ENCODE data around the gene NMUR1. TPM values are rescaled to one million over a fixed set of nuclear protein-coding genes. Genes with fewer than 3 reads are reported as not detected.
"Not testable (repeated sequence)": the region's sequence is repeated elsewhere in the genome, so short reads cannot be mapped to it uniquely, and the experiment has no call there.

The NMUR1 gene
- under 1 TPM in 3 of 4 donors, not detected in 1; 0.15 to 0.31 (median 0.21) TPM for total RNA-seq

GRCh38 chr2:231530099-231531011 lies at the start of gene NMUR1:
TSS of gene NMUR1 (minus strand) at chr2:231530445. CDS start at chr2:231530361, 84 bp downstream.
- Histone ChIP-seq H3K36me3 (no peaks in the 10 kb centered on the region), H3K9me3 (no peaks in the 10 kb centered on the region), H3K4me1 (peaks cover 10% of the 10 kb centered on the region), H3K4me3 (peak within 1 kb of the TSS; percentile 55), H3K27ac (no peak within 1 kb of the TSS), H3K27me3 (peaks cover 25% of the 10 kb centered on the region)
- WGBS: 46% methylated on average over 20 of the region's 85 CpGs
- DNase-seq (ENCODE audit: low spot score in 2 of 2): no peak
- TF ChIP-seq POLR2AphosphoS5 (IDR thresholded peaks at IDR 0.05) (no peak), POLR2A (IDR thresholded peaks at IDR 0.05) (no peak), CTCF (IDR thresholded peaks at IDR 0.05) (peak in 1 of 2 donors; percentile 79), EP300 (IDR thresholded peaks at IDR 0.05) (no peak)

GRCh38 chr2:231579560-231579959 lies 49.3 kb upstream of the NMUR1 start:
- DNase-seq (ENCODE audit: low spot score in 2 of 2): no peak
- no peak overlapping the region for H3K4me3 ChIP-seq
- H3K27ac ChIP-seq: no peak overlapping the region
- no peaks in the 10 kb centered on the region for H3K4me1 ChIP-seq
- H3K27me3 ChIP-seq: no peaks in the 10 kb centered on the region
- H3K36me3 ChIP-seq: no peaks in the 10 kb centered on the region
- TF ChIP-seq EP300 (IDR thresholded peaks at IDR 0.05) (no peak), CTCF (IDR thresholded peaks at IDR 0.05) (no peak), POLR2A (IDR thresholded peaks at IDR 0.05) (no peak), POLR2AphosphoS5 (IDR thresholded peaks at IDR 0.05) (no peak)
- WGBS: 94% methylated on average over 3 of the region's 3 CpGs
- H3K9me3 ChIP-seq: no peaks in the 10 kb centered on the region

GRCh38 chr2:231578655-231579054 lies 48.4 kb upstream of the NMUR1 start:
- not testable (repeated sequence) for H3K27ac ChIP-seq; H3K4me3 ChIP-seq; H3K36me3 ChIP-seq; H3K9me3 ChIP-seq; DNase-seq (ENCODE audit: low spot score in 2 of 2); H3K4me1 ChIP-seq; H3K27me3 ChIP-seq
- WGBS: 100% methylated on average over 2 of the region's 2 CpGs

GRCh38 chr2:231576465-231576864 lies 46.2 kb upstream of the NMUR1 start:
- WGBS: 93% methylated on average over 4 of the region's 4 CpGs
- DNase-seq (ENCODE audit: low spot score in 2 of 2): no peak
- H3K27me3 ChIP-seq: no peaks in the 10 kb centered on the region
- H3K36me3 ChIP-seq: no peaks in the 10 kb centered on the region
- TF ChIP-seq POLR2AphosphoS5 (IDR thresholded peaks at IDR 0.05): no peak
- TF ChIP-seq POLR2A (IDR thresholded peaks at IDR 0.05): no peak
- no peak for TF ChIP-seq EP300 (IDR thresholded peaks at IDR 0.05)
- TF ChIP-seq CTCF (IDR thresholded peaks at IDR 0.05): no peak
- H3K27ac ChIP-seq: no peak overlapping the region
- H3K4me1 ChIP-seq: peaks cover 3% of the 10 kb centered on the region
- H3K9me3 ChIP-seq: no peaks in the 10 kb centered on the region
- H3K4me3 ChIP-seq: no peak overlapping the region

- WGBS: 97% methylated on average over 10 of the region's 10 CpGs
- no peaks in the 10 kb centered on the region for H3K27me3 ChIP-seq
- no peaks in the 10 kb centered on the region for H3K36me3 ChIP-seq
- H3K9me3 ChIP-seq: no peaks in the 10 kb centered on the region
- no peak for TF ChIP-seq POLR2A (IDR thresholded peaks at IDR 0.05)
- no peak for TF ChIP-seq CTCF (IDR thresholded peaks at IDR 0.05)
- no peak for TF ChIP-seq POLR2AphosphoS5 (IDR thresholded peaks at IDR 0.05)
- no peak for TF ChIP-seq EP300 (IDR thresholded peaks at IDR 0.05)
- H3K4me1 ChIP-seq: peaks cover 4% of the 10 kb centered on the region
- H3K27ac ChIP-seq: no peak overlapping the region
- no peak for DNase-seq (ENCODE audit: low spot score in 2 of 2)
- no peak overlapping the region for H3K4me3 ChIP-seq
Measured at GRCh38 chr2:231575612-231576256, 45.5 kb upstream of the NMUR1 start.
